CD1c-positive myeloid dendritic cell (primary cell): Measurements from ENCODE around the gene EPO.
"Not testable (repeated sequence)": the region's sequence is repeated elsewhere in the genome, so short reads cannot be mapped to it uniquely, and the experiment has no call there.

Experiments
- DNase-seq: peaks from one replicate; pipeline ENCODE4 v3.0.0-alpha.2; 2016; ENCODE audit errors: extremely low spot score

Gene EPO

DNA sequence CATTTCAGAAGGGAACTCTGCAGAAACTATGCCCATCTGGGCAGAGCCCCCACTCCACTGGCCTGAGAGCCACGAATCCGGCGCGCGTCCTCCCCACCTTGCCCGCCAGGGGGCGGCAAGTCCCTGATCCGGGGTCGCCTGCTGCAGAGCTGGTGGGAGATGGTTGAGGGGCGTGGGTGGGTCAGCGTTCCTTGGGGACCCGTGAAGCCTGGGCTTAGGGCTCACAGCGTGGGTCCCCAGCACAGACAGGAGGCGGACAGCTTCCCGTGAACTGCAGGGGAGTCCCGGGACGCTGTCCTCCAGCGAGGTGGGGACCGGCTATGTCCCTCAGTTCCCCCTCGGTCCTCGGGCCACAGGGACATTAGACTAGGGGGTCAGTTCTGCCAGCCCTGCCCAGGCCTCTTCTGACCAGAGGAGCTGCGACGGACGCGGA lies 14.9 kb upstream of the EPO start:
- DNase-seq: peak; percentile 80

DNA sequence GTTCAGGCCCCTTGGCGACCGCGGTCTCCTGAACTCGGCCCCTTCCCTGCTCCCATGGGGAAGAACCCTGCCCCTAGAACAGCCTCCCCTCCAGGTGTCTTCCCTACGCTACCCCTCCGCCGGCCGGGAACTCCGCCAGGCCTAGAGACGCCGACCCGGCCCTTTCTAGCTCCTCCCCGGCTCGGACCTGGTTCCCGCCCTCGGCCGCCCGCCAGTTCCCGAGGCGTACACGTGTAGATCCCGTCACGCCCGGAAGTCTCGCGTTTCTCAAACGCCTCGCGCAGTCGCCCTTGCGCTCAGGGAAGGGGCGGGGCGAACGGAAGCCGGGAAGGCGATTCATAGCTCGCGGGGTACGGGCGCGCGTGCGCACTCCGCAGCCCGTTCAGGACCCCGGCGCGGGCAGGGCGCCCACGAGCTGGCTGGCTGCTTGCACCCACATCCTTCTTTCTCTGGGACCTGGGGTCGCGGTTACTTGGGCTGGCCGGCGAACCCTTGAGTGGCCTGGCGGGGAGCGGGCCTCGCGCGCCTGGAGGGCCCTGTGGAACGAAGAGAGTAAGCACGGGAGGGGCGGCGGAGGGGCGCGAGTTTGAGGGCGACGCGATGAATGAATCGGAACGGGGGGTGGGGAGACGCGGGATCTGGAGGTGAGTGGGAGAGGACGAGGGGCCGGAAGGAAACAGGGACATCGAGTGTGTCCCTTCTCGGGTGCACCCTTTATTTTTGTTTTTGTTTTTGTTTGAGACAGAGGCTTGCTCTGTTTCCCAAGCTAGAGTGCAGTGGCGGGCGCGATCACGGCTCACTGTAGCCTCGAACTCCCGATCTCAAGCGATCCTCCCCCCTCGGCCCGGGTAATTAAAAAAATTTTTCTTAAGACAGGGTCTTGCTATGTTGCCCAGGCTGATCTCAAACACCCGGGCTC lies 14.3 kb upstream of the EPO start, which contains the start of gene POP7:
Gene POP7 (plus strand): TSS at position 369 of the 919 bp plus-strand sequence. CDS start 710 bp downstream, outside the sequence.
- peak; percentile 99 for DNase-seq

DNA sequence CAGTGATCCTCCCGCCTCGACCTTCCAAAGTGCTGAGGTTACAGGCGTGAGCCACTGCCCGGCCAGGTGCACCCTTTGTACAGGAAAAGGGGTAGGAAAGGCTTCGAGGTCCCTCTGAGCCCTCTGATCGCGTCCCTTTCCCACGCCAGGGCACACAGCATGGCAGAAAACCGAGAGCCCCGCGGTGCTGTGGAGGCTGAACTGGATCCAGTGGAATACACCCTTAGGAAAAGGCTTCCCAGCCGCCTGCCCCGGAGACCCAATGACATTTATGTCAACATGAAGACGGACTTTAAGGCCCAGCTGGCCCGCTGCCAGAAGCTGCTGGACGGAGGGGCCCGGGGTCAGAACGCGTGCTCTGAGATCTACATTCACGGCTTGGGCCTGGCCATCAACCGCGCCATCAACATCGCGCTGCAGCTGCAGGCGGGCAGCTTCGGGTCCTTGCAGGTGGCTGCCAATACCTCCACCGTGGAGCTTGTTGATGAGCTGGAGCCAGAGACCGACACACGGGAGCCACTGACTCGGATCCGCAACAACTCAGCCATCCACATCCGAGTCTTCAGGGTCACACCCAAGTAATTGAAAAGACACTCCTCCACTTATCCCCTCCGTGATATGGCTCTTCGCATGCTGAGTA lies 13.5 kb upstream of the EPO start:
- DNase-seq: no peak

DNA sequence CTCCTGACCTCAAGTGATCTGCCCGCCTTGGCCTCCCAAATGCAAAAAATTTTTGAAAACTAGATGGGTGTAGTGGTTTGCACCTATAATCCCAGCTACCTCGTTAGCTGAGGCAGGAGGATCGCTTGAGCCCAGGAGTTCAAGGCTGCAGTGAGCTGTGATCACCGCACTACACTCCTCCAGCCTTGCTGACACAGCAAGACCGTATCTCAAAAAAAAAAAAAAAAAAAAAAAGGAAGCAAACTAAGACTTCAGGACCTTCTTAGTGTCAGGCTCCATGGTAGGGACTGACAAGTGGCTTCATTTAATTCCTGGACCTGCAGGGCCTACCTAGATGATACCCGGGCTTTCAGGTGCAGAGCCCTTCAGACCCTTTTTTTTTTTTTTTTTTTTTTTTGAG lies 11.9 kb upstream of the EPO start:
- DNase-seq: no peak

DNA sequence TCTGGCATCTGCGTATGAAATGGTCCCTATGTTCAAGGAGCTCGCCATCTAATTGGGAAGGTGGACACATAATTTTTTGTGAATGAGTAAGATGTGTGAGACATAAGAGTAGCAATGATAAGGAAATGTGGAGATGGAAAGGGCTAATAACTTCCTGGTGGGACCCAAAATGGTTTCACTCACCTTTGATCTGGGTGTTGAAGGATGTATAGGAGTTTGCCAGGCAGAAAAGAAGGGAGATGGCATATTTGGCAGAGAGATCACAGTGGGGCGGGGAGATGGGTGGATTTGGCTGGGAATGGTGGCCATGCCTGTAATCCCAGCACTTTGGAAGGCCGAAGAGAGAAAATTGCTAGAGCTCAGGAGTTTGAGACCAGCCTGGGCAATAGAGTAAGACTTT lies 9.8 kb upstream of the EPO start:
- DNase-seq: no peak

DNA sequence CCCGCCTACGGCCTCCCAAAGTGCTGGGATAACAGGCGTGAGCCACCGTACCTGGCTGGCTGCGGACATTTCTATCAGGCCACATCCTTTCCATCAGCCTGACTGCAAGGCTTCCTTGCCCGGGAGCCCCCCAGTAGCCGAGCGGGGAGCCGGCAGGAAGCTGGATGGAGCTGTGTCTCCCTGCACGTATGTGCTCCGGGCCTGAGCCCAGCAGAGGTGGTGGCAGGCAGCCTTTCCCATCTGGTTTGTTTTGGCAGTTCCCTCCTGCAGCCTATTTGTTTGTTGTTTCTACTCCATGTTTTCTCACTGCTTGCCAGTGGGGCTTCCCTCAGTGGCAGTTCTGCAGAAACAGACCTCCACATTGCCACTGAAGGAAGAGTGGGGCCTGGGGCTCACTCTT lies 8.9 kb upstream of the EPO start:
- no peak for DNase-seq

DNA sequence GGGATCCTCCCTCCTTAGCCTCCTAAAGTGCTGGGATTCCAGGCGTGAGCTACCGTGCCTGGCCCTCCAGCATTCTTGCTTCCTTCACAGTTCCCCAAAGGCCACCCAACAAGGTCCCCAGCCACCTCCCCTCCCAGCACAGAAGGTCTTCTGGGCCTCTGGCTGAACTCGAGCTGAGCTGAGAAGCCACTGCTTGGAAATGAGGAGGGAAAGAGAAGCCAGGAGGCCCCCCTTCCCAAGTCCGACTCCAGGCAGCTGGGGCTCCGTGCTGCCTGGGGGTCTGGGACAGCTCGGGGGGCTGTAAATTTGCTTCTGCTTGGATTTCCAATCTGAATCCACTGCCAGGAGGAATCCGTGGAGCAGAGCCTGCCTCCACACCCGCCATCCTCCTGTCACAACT lies 5.5 kb upstream of the EPO start:
- DNase-seq: no peak

DNA sequence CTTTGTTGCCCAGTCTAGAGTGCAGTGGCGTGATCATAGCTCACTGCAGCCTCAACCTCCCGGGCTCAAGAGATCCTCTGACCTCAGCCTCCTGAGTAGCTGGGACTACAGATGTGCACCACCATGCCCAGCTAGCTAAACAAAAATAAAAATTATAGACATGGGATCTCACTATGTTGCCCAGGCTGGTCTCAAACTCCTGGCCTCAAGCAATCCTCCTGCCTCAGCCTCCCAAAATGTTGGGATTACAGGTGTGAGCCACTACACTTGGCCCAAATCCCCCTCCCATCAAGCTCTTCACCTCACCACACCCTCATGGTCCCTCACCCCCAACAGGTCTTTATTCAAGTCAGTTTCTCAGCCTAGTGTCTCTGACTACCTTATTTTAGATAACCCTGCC lies 3.2 kb upstream of the EPO start:
- not testable (repeated sequence) for DNase-seq

DNA sequence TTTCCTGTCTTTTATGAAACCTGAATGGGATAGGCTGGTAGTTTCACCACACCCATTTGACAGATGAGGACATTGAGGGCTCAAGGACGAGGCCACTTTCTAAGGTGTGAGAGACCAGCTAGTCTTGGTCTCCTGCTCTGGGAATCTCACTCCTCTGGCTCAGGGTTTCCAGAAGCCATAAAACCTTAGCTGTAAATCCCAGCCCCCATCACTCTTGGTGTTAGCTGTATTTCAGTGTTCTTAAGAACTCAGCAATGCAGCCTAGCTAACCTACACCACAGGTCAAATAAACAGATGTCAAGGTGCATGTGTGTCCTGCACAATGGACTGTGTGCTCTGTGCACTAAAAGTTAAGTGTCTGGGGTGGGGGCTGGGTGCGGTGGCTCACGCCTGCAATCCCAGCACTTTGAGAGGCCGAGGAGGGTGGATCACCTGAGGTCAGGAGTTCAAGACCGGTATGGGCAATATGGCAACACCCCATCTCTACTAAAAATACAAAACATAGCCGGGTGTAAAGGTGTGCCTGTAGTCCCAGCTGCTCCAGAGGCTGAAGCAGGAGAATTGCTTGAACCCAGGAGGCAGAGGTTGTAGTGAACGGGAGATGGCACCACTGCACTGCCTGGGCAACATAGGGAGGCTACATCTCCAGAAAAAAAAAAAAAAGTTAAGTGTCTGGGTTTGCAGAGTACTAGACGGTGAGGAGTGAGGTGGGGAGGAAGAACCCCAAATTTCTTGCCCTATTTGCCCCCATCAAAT lies 567 bp upstream of the EPO start:
- no peak for DNase-seq

DNA sequence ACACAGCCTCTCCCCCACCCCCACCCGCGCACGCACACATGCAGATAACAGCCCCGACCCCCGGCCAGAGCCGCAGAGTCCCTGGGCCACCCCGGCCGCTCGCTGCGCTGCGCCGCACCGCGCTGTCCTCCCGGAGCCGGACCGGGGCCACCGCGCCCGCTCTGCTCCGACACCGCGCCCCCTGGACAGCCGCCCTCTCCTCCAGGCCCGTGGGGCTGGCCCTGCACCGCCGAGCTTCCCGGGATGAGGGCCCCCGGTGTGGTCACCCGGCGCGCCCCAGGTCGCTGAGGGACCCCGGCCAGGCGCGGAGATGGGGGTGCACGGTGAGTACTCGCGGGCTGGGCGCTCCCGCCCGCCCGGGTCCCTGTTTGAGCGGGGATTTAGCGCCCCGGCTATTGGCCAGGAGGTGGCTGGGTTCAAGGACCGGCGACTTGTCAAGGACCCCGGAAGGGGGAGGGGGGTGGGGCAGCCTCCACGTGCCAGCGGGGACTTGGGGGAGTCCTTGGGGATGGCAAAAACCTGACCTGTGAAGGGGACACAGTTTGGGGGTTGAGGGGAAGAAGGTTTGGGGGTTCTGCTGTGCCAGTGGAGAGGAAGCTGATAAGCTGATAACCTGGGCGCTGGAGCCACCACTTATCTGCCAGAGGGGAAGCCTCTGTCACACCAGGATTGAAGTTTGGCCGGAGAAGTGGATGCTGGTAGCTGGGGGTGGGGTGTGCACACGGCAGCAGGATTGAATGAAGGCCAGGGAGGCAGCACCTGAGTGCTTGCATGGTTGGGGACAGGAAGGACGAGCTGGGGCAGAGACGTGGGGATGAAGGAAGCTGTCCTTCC lies 620 bp downstream of the EPO start:
- no peak for DNase-seq

DNA sequence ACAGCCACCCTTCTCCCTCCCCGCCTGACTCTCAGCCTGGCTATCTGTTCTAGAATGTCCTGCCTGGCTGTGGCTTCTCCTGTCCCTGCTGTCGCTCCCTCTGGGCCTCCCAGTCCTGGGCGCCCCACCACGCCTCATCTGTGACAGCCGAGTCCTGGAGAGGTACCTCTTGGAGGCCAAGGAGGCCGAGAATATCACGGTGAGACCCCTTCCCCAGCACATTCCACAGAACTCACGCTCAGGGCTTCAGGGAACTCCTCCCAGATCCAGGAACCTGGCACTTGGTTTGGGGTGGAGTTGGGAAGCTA lies 1.2 kb downstream of the EPO start:
- no peak for DNase-seq

DNA sequence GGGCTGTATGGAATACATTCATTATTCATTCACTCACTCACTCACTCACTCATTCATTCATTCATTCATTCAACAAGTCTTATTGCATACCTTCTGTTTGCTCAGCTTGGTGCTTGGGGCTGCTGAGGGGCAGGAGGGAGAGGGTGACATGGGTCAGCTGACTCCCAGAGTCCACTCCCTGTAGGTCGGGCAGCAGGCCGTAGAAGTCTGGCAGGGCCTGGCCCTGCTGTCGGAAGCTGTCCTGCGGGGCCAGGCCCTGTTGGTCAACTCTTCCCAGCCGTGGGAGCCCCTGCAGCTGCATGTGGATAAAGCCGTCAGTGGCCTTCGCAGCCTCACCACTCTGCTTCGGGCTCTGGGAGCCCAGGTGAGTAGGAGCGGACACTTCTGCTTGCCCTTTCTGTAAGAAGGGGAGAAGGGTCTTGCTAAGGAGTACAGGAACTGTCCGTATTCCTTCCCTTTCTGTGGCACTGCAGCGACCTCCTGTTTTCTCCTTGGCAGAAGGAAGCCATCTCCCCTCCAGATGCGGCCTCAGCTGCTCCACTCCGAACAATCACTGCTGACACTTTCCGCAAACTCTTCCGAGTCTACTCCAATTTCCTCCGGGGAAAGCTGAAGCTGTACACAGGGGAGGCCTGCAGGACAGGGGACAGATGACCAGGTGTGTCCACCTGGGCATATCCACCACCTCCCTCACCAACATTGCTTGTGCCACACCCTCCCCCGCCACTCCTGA lies 2.4 kb downstream of the EPO start:
- no peak for DNase-seq

DNA sequence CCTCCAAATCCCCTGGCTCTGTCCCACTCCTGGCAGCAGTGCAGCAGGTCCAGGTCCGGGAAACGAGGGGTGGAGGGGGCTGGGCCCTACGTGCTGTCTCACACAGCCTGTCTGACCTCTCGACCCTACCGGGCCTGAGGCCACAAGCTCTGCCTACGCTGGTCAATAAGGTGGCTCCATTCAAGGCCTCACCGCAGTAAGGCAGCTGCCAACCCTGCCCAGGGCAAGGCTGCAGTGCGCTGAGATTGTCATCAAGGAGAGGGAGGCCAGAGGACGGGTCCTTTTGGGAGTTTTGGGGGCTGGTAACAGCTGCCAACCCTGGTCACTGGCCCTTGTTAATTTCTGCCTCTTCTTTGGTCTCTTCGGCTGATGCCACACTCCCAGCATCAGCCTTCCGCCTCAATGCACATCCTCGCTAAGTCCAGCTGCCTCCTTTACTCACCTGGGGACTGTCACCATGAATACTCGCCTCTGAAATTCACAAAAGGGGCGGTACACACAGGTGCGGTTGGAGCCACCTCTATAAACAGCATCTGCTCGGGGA lies 3.5 kb downstream of the EPO start:
- no peak for DNase-seq

DNA sequence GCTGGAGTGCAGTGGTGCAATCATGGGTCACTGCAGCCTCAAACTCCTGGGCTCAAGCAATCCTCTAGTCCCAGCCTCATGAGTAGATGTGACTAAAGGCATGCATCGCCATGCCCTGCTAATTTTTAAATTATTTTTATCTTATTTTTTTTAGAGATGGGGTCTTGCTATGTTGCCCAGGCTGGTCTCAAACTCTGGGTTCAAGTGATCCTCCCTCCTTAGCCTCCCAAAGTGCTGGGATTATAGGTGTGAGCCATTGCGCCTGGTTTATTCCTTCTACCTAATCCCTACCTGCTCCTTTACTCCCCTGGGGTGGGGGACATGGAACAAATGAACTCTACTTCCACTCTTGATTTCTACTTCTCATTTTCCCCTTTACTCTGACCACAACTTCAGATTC lies 4.1 kb downstream of the EPO start:
- DNase-seq: not testable (repeated sequence)

DNA sequence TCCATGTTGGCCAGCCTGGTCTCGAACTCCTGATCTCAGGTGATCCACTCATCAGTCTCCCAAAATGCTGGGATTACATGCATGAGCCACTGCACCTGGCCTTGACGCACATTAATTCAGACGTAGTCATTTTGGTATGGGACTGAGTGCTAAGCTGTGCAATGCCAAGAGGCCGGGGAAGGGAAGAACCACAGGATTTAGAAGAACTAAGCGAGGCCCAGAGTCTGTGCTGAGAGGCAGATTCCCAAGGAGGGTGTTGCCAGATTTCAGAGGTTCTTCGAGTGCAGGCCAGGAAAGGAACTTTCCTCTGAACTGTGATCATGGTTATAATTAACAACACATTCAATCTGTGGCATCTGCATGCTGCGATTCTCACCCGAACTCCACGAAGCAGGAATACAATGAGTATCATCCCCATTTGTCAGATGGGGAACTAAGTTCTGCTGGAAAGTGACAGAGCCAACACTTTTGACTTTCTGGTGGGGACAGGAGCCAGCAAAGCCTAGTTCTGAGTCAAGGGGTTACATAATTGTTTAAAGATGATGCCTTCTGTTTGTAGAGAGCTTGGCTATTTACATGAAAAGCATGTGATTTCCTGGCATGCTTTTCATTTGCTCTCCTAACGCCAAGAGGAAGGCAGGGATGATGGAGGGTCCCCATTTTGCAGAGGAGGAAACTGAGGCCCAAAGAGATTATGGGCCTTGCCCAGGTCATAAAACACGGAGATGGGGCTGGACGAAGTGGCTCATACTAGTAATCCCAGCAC lies 6.9 kb downstream of the EPO start:
- no peak for DNase-seq

DNA sequence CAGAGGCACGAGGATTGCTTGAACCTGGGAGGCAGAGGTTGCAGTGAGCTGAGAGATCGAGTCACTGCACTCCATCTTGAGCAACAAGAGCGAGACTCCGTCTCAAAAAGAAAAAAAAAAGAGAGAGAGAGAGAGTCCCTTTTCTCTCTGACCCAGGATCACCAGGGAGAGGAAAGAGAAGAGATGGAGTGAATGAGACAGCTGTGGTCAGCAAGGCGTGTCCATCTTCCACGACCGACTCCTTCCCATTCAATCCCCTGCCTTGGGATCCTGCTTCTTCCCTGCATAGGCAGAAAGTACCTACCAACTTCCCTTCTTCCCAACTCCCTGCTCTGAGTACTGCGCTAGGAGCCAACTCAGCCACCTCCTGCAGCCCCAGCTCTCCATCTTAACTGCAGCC lies 7.9 kb downstream of the EPO start:
- DNase-seq: no peak

DNA sequence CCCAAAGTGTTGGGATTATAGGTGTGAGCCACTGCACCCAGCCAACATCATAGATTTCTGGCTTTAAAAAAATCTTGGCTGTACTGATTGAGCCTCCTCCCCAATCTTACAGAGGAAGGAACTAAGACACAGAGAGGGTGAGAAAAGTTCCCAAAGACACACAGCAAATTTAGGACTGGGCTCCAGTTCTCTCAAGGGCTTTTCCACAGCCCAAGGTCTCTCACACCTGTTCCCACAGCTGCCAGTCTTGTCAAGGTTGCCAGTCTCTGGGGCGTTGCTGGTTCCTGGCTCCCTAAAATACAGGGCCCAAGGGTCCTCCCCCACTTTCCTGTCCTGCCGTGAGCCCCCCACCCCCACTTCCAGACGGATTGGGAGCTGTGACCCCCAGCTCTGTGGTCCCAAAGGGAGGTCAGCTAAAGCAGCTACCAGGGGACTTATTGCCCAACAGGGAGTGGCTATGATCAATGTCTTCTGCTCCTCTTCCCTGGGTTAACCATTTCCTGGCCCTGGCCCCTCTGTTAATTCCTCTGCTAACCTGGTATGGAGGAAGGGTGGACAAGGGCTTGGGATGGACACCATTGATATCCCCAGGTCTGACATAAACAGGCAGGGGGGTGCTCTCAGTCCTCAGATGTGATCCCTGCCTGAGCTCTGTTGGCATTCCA lies 10.0 kb downstream of the EPO start:
- no peak for DNase-seq

DNA sequence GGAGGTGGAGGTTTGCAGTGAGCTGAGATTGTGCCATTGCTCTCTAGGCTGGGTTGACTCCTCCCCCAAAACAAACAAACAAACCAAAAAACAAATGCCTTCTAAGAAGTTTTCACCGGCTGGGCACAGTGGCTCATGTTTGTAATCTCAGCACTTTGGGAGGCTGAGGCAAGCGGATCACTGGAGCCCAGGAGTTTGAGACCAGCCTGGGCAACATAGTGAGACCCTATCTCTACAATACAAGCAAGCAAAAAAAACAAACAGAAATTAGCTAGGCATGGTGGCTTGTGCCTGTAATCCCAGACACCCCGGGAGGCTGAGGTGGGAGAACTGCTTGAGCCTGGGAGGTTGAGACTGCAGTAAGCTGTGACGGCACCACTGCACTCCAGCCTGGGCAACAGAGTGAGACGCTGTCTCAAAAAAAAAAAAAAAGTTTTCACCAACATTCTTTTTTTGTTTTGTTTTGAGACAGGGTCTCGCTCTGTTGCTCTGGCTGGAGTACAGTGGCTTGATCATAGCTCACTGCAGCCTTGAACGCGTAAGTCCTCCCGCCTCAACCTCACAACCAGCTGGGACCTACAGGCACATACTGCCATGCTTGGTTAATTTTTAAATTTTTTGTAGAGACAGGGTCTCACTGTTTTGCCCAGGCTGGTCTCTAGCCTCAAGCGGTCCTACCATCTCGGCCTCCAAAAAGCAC lies 11.8 kb downstream of the EPO start:
- DNase-seq: no peak

DNA sequence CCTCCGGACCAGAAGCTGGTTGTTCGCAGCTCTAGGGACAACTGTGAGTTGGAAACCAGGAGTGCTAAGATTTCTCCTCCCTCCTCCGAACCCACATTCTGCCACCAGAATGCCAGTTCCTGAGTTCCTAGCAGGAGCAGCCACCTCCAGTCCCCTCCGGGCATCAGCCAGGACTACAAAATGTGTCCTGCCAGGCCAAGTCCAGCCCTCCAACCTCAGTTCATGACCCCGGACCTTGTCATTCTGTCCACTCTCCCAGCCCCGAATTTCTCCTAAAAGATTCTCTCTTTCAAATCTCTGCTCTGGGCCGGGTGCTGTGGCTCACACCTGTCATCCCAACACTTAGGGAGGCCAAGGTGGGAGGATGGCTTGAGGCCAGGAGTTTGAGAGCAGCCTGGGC lies 15.5 kb downstream of the EPO start:
- DNase-seq: no peak
